ENCODE measurements around the gene NUP93. TPM values are rescaled to one million over a fixed set of nuclear protein-coding genes. Genes with fewer than 3 reads are reported as not detected.

Gene NUP93
- total RNA-seq, 1 donor from 2014 or later, result 60.2 TPM

GRCh38 chr16:56886826-56887225, 156.9 kb downstream of the NUP93 start:
- Histone ChIP-seq H3K36me3 (ENCODE audit: control insufficient read depth, insufficient read depth, low read length) (no peaks in the 10 kb centered on the region), H3K4me3 (ENCODE audit: low read depth, low read length) (no peak overlapping the region), H3K27me3 (ENCODE audit: control insufficient read depth, insufficient read depth, low read length) (no peaks in the 10 kb centered on the region)
- no peak for DNase-seq (ENCODE audit: low read depth)
- no peak for TF ChIP-seq CTCF (IDR thresholded peaks at IDR 0.05; ENCODE audit: insufficient read depth, low read length, poor library complexity, severe bottlenecking)

- Histone ChIP-seq H3K36me3 (ENCODE audit: control insufficient read depth, insufficient read depth, low read length) (no peaks in the 10 kb centered on the region), H3K4me3 (ENCODE audit: low read depth, low read length) (no peak overlapping the region), H3K27me3 (ENCODE audit: control insufficient read depth, insufficient read depth, low read length) (no peaks in the 10 kb centered on the region)
- no peak for TF ChIP-seq CTCF (IDR thresholded peaks at IDR 0.05; ENCODE audit: insufficient read depth, low read length, poor library complexity, severe bottlenecking)
- DNase-seq (ENCODE audit: low read depth), result no peak
These were observed 158.9 kb downstream of the NUP93 start for GRCh38 chr16:56888806-56889205.

- Histone ChIP-seq H3K27me3 (ENCODE audit: control insufficient read depth, insufficient read depth, low read length) (no peaks in the 10 kb centered on the region), H3K36me3 (ENCODE audit: control insufficient read depth, insufficient read depth, low read length) (no peaks in the 10 kb centered on the region), H3K4me3 (ENCODE audit: low read depth, low read length) (no peak overlapping the region)
- TF ChIP-seq CTCF (IDR thresholded peaks at IDR 0.05; ENCODE audit: insufficient read depth, low read length, poor library complexity, severe bottlenecking), result no peak
- DNase-seq (ENCODE audit: low read depth), result no peak
These were observed 159.3 kb downstream of the NUP93 start for GRCh38 chr16:56889206-56889605.

- no peak for TF ChIP-seq CTCF (IDR thresholded peaks at IDR 0.05; ENCODE audit: insufficient read depth, low read length, poor library complexity, severe bottlenecking)
- no peak overlapping the region for H3K4me3 ChIP-seq (ENCODE audit: low read depth, low read length)
- no peaks in the 10 kb centered on the region for H3K36me3 ChIP-seq (ENCODE audit: control insufficient read depth, insufficient read depth, low read length)
- DNase-seq (ENCODE audit: low read depth), result no peak
- no peaks in the 10 kb centered on the region for H3K27me3 ChIP-seq (ENCODE audit: control insufficient read depth, insufficient read depth, low read length)
These were observed 161.8 kb downstream of the NUP93 start for GRCh38 chr16:56891685-56892084.

GRCh38 chr16:56892705-56893104, 162.8 kb downstream of the NUP93 start:
- no peak for DNase-seq (ENCODE audit: low read depth)
- Histone ChIP-seq H3K36me3 (ENCODE audit: control insufficient read depth, insufficient read depth, low read length) (no peaks in the 10 kb centered on the region), H3K27me3 (ENCODE audit: control insufficient read depth, insufficient read depth, low read length) (no peaks in the 10 kb centered on the region), H3K4me3 (ENCODE audit: low read depth, low read length) (no peak overlapping the region)
- TF ChIP-seq CTCF (IDR thresholded peaks at IDR 0.05; ENCODE audit: insufficient read depth, low read length, poor library complexity, severe bottlenecking), result no peak

- DNase-seq (ENCODE audit: low read depth), result no peak
These were observed 164.5 kb downstream of the NUP93 start for GRCh38 chr16:56894331-56894917.

More at GRCh38 chr16:56894331-56894917, 164.5 kb downstream of the NUP93 start:
- H3K36me3 ChIP-seq (ENCODE audit: control insufficient read depth, insufficient read depth, low read length), result no peaks in the 10 kb centered on the region
- H3K27me3 ChIP-seq (ENCODE audit: control insufficient read depth, insufficient read depth, low read length), result no peaks in the 10 kb centered on the region
- H3K4me3 ChIP-seq (ENCODE audit: low read depth, low read length), result no peak overlapping the region
- no peak for TF ChIP-seq CTCF (IDR thresholded peaks at IDR 0.05; ENCODE audit: insufficient read depth, low read length, poor library complexity, severe bottlenecking)

Data from kidney epithelial cell (primary cell).